Skin of body (tissue), 2 donors: ENCODE results near the gene ARHGEF7. TPM values are rescaled to one million over a fixed set of nuclear protein-coding genes. Genes with fewer than 3 reads are reported as not detected.

ENCODE experiments used
- DNase-seq: peaks from one replicate; lab custom pipeline; 2025; lab: John Stamatoyannopoulos, UW
- total RNA-seq: library from RNA; depleted of rRNA; stranded (reverse); fragments of >200 nt; gene quantifications from one replicate; pipeline ENCODE4 v1.2.3, GENCODE V29; 2014

Gene ARHGEF7
- total RNA-seq, 1 donor from 2014 or later = 114 TPM

DNA sequence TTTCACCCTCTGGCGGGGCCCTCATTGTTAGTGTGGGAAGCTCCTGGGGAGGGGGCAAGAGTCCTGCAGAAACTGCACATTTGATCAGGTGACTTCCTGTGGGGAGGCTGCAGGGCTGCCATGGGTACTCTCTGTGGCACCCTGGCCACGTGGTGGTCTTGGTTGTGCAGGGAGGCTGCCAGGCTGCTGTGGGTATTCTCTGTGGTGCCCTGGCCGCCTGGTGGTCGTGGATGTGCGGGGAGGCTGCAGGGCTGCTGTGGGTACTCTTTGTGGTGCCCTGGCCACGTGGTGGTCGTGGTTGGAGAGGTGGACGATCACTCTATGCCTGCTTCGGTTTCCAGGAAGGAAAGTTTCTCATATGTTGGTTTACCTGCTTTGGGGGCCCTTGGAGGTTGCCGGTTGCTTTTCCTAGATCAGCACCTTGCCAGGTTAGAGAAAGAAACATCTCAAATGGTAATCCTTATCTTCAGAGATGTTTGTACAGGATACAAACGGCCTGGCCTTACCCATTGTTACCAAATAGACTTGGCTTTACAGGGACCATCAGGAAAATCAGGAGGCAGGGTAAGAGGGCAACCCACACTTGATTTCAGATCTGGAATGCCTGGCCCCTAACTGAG is 228.2 kb downstream of the ARHGEF7 start:
- DNase-seq = no peak

DNA sequence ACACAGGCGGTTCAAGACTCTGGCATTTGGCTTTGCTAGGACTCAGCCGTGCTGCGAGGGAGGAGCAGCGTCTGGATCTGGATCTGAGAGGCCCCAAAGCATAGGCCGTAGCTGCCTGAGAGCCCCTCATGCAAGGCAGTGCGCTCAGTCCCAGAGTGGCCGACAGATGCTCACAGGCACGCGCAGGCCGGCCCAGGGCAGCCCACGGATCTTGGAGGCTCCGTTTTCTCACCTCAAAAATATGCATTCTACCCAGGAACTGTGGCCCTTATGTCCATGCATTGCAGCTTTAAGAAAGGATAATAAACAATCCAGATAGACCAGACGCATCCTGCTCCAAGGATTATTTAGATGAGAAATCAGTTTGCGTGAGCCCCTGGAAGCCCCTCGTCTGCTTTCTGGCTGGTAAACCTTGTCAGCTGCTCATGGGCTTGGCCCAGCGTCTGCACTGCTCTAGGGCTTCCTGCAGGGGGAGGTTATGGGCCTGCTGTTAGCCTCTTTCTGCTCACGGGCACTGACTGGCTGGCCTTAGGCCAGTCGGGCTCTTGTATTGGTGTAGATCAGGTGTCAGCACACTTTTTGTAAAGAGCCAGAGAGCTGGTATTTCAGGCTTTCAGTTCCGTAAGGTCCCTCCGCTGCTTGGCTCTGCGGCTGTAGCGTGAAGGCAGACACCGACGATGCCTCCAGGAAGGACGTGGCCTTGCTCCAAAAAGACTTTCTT is 229.5 kb downstream of the ARHGEF7 start:
- DNase-seq = no peak

DNA sequence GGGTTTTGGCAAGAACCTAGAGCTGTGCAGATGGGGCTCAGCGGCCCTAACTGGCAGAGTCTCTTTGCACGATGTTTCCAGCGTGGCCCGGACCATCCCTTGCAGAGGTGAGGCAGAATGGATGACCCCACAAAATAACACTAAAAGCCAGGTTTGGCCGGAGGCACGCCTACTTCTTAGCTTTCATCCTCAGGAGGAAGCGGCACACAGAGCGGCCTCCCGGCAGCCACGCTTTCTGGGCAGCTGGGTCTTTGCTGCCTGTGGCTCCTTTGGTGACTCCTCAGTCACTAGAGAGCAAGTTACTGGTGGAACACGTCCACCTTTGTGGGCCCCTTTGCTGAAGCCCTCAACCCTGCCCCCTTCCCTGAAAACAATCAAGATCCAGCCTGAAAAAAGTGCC is 230.6 kb downstream of the ARHGEF7 start:
- no peak for DNase-seq

DNA sequence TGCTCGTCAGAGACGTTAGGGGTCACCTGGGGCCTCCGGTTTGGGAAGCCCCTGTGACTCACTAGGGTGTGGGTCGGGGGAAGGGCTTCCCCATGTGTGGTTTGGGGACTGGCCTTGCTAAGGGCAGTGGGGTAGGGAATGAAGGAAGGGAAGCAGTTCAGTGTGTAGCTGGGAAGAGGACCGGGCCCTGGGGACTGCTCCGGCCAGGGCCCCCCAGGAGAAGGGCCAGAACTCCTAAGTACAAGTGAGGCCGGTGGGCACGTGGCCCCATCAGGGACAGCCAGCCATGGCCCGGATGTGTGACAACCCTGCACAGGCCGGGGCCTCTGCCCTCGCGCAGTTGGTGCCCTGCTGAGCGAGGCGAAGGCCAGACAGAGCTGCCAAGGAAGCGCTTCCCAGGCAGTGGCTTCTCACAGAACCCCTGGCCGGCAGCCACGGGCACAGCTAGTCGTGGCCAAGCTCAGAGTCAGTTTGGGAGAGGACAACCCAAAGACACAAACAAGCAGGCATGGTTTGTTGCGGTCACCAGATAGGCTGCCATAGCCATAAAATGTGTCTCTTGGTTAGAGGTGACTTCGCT is 231.1 kb downstream of the ARHGEF7 start:
- DNase-seq = no peak

DNA sequence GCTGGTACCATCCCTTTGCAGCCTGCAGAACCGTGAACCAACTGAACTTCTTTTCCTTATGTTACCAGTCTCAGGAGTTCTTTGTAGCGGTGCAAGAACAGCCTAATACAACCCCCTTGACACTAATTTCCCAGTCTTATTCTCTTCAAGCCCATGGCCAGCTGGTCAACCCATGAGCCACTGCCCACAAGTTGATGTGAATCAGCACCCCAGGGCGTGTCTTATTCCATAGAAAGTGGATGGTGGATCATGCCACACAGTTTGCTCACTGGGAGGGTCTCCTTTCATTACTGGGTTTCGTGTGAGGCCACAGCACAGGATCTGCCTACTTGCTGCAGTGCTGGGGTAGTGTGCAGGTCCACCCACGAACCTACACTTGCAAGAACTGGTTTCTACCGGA is 232.3 kb downstream of the ARHGEF7 start:
- DNase-seq = no peak

DNA sequence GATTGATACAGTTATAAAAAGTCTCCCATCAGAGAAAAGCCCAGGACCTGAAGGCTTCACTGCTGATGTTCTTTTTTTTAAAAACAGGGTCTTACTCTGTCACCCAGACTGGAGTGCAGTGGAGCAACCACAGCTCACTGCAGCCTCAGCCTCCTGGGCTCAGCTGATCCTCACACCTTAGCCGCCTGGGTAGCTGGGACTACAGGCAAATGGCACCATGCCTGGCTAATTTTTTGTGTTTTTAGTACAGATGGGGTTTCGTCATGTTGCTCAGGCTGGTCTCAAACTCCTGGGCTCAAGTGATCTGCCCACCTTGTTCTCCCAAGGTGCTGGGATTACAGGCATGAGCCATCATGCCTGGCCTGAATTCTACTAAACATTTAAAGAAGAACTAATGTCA is 238.4 kb downstream of the ARHGEF7 start:
- DNase-seq = no peak

DNA sequence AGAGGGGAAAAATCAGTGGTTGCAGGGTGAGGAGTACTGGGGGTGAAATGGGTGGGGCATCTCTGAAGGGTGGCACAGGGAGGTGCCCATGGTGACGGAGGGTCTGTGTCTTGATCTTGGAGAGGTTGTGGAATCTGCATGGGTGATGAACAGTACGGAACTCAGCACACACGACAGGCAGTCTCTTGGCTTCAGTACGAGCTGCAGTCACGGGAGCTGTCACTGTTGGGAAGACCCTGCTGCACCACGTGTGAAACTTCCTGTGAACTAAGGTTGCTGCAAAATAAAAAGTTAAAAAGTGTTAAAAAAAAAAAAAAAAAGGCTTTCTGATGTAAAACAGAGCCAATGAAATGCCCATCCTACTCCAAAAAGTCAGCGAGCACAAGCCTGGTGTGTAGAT is 239.7 kb downstream of the ARHGEF7 start:
- no peak for DNase-seq

Other genes starting within 250 kb of the ARHGEF7 start
- gene ANKRD10, start 200.2 kb upstream of the ARHGEF7 start, total RNA-seq = 110 TPM
- 0.49 TPM for gene TEX29, start 205.3 kb downstream of the ARHGEF7 start, total RNA-seq